ENCODE measurements around the gene SLC17A1.

The SLC17A1 gene, protein sequence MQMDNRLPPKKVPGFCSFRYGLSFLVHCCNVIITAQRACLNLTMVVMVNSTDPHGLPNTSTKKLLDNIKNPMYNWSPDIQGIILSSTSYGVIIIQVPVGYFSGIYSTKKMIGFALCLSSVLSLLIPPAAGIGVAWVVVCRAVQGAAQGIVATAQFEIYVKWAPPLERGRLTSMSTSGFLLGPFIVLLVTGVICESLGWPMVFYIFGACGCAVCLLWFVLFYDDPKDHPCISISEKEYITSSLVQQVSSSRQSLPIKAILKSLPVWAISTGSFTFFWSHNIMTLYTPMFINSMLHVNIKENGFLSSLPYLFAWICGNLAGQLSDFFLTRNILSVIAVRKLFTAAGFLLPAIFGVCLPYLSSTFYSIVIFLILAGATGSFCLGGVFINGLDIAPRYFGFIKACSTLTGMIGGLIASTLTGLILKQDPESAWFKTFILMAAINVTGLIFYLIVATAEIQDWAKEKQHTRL

DNA sequence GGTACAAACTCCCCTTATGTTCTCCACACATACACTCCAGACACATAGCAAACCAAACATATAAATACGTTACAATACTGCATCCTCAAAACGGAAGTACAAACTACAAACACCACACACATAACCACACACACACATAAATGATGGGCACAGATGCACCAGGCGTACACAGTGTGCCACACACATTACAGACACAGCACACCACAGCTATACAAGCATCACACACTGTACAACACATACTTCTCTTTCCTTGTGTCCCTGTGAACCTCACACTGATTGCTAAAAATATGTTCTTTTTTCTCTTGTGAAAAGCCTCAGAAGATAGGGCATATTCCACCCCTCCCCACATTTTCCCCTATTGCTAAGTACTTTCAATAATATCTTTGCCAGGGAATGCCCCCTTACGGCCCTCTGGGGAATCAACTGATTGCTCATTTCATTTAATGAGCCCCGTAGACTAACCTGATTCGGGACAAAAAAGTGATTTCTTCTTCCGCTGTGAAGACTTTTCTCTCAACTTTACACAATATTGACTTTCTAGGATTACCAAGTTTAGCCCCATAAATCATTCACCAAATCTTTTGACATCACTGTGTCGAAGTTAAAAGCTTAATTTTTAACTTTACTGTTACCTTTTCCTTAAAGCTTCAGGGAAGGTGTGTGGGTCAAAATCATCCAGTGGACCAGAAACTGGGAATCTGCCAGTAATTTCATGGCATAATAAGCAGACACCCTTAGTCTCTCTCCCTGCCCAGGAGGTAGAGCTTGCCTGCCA is at the start of gene SLC17A1:
Gene SLC17A1 (minus strand): TSS at position 521 of the 775 bp plus-strand sequence. CDS start 1,495 bp downstream, outside the sequence.
- Histone ChIP-seq H3K9ac (ENCODE audit: low read depth, low read length) (no peak within 1 kb of the TSS), H3K4me3 (ENCODE audit: low read depth, low read length) (no peak within 1 kb of the TSS), H3K27ac (ENCODE audit: low read depth, low read length) (no peak within 1 kb of the TSS), H3K27me3 (ENCODE audit: control insufficient read depth, insufficient read depth, low read length) (no peaks in the 10 kb centered on the region), H3K4me1 (ENCODE audit: control insufficient read depth, insufficient read depth, low read length) (no peaks in the 10 kb centered on the region), H3K9me3 (ENCODE audit: control insufficient read depth, insufficient read depth, low read length) (no peaks in the 10 kb centered on the region), H3K36me3 (ENCODE audit: control insufficient read depth, insufficient read depth, low read length) (no peaks in the 10 kb centered on the region)

DNA sequence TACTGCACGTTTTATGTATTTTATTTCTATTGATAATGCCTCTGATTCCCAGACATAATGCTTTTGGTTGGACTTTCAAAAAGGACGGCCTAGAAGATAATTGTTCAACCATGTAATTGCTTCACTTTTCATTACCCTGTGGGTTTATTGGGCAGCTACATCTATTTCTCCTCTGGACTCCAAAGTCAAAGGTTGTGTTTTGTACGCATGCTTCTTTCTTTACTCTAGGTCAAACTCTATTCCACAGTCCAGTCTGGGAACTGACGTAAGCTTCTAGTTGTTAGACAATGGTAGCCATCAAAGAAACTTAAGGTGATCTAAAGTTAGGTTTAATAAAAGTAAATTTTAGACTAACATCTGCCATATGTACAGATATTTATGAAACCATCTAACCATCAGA is 48.7 kb upstream of the SLC17A1 start:
- Histone ChIP-seq H3K27ac (ENCODE audit: low read depth, low read length) (no peak overlapping the region), H3K9ac (ENCODE audit: low read depth, low read length) (no peak overlapping the region), H3K36me3 (ENCODE audit: control insufficient read depth, insufficient read depth, low read length) (no peaks in the 10 kb centered on the region), H3K9me3 (ENCODE audit: control insufficient read depth, insufficient read depth, low read length) (no peaks in the 10 kb centered on the region), H3K27me3 (ENCODE audit: control insufficient read depth, insufficient read depth, low read length) (no peaks in the 10 kb centered on the region), H3K4me1 (ENCODE audit: control insufficient read depth, insufficient read depth, low read length) (no peaks in the 10 kb centered on the region), H3K4me3 (ENCODE audit: low read depth, low read length) (no peak overlapping the region)

DNA sequence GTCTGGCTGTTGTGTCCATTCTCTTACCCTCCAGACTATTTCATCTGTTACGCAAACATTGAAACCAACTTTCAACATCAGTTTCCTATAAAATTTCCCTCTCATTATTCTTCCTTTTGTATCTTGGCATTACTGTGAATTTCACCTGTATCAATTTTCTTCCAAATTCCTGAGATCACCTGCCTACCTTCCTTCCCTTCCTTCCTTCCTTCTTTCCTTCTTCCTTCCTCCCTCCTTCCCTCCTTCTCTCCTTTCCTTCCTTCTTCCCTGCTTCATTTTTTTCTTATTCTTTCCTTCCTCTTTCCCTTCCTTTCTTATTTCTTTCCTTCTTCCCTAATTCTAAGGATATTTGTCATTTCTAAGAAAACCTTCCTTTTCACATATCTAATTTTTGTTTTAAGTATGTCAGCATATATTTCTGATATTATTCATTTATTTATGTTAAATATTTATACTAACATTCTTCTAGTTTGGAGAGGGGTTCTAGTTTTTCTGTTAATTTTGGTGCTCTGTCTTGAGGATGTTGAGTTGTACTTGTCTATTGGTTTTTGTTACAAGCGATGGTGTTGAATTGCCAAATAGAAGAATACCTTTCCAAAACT is 47.0 kb upstream of the SLC17A1 start:
- Histone ChIP-seq H3K27ac (ENCODE audit: low read depth, low read length) (no peak overlapping the region), H3K4me1 (ENCODE audit: control insufficient read depth, insufficient read depth, low read length) (no peaks in the 10 kb centered on the region), H3K4me3 (ENCODE audit: low read depth, low read length) (no peak overlapping the region), H3K9ac (ENCODE audit: low read depth, low read length) (no peak overlapping the region), H3K36me3 (ENCODE audit: control insufficient read depth, insufficient read depth, low read length) (no peaks in the 10 kb centered on the region), H3K27me3 (ENCODE audit: control insufficient read depth, insufficient read depth, low read length) (no peaks in the 10 kb centered on the region), H3K9me3 (ENCODE audit: control insufficient read depth, insufficient read depth, low read length) (no peaks in the 10 kb centered on the region)

DNA sequence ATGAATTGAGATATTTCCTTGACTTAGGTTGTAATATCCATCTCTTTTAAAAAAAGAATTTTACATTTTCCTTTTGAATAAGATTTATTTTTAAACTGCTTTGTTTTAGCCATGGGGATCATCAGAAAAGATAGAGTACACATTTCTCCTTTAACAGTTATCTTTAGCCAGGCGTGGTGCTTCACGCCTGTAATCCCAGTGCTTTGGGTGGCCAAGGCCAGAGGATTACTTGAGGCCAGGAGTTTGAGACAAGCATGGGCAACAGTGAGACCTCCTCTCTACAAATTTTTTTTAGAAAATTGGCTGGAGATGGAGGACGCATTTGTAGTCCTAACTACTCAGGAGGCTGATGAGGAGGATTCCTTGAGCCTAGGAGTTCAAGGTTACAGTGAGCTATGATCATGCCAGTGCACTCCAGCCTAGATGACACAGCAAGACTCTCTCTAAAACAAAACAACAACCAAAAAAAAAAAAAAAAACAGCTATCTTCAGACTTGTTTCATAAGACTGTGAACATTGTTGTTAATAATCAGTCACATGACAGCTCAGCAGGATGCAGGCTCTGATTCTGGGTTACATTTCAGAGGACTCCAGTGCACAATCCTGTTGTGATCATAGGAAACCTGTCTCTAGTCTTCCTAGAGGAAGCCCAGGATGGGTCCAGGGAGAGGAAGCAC is 44.2 kb upstream of the SLC17A1 start:
- no peaks in the 10 kb centered on the region for H3K36me3 ChIP-seq (ENCODE audit: control insufficient read depth, insufficient read depth, low read length)
- H3K9me3 ChIP-seq (ENCODE audit: control insufficient read depth, insufficient read depth, low read length), result no peaks in the 10 kb centered on the region
- no peak overlapping the region for H3K9ac ChIP-seq (ENCODE audit: low read depth, low read length)
- H3K27me3 ChIP-seq (ENCODE audit: control insufficient read depth, insufficient read depth, low read length), result no peaks in the 10 kb centered on the region
- H3K4me3 ChIP-seq (ENCODE audit: low read depth, low read length), result no peak overlapping the region
- H3K27ac ChIP-seq (ENCODE audit: low read depth, low read length), result no peak overlapping the region
- no peaks in the 10 kb centered on the region for H3K4me1 ChIP-seq (ENCODE audit: control insufficient read depth, insufficient read depth, low read length)

DNA sequence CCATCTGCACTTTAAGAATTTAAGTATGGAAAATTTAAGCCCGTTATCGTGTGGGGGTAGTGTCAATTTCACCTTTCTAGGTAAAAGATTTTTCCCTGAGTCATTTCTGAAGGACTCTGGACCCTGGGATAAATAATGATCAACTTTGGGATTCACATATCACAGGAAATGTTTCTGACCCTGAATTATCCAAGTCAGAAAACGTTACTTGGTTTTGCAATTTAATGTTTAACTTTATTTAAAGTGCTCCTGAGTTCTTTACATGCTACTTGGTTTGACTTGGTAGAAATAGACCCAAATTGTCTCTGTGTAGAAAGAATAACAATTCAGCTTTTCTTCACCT is 43.7 kb upstream of the SLC17A1 start:
- Histone ChIP-seq H3K4me1 (ENCODE audit: control insufficient read depth, insufficient read depth, low read length) (no peaks in the 10 kb centered on the region), H3K27me3 (ENCODE audit: control insufficient read depth, insufficient read depth, low read length) (no peaks in the 10 kb centered on the region), H3K9me3 (ENCODE audit: control insufficient read depth, insufficient read depth, low read length) (no peaks in the 10 kb centered on the region), H3K4me3 (ENCODE audit: low read depth, low read length) (no peak overlapping the region), H3K36me3 (ENCODE audit: control insufficient read depth, insufficient read depth, low read length) (no peaks in the 10 kb centered on the region), H3K9ac (ENCODE audit: low read depth, low read length) (no peak overlapping the region), H3K27ac (ENCODE audit: low read depth, low read length) (no peak overlapping the region)

DNA sequence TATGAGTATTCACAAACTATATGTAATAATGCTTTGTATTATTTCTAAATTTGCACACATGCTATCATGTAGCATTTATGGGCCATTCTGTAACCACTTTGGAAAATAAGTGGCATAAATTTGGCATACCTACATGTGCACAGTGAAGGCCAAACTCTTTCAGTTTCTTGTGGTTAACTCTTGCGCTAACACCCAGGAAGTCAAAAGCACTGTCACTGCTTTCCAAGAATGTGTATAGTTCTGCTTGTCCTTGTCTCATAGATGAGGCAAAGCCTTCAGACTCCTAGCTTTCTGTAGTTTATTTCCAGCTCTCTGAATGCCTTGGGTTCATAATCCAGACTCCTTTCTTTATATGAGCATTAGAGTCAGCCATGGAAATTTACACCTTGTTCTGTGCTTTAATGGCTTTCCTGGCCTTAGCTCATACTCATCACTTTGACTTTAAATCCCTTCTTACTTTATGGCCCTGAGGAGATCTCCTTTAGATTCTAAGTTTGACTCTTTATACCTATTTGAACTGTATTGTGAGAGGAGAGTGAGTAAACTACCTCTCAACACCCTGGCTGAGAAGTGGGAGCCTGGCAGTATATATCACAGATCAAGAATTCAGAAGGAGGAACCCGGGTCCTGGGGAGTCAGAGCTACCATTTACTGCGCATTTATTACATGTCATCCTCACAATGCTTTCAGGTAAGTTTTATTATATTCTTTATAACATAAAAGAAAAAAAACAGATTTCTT is 43.1 kb upstream of the SLC17A1 start:
- Histone ChIP-seq H3K27me3 (ENCODE audit: control insufficient read depth, insufficient read depth, low read length) (no peaks in the 10 kb centered on the region), H3K36me3 (ENCODE audit: control insufficient read depth, insufficient read depth, low read length) (no peaks in the 10 kb centered on the region), H3K9ac (ENCODE audit: low read depth, low read length) (no peak overlapping the region), H3K9me3 (ENCODE audit: control insufficient read depth, insufficient read depth, low read length) (no peaks in the 10 kb centered on the region), H3K4me3 (ENCODE audit: low read depth, low read length) (no peak overlapping the region), H3K4me1 (ENCODE audit: control insufficient read depth, insufficient read depth, low read length) (no peaks in the 10 kb centered on the region), H3K27ac (ENCODE audit: low read depth, low read length) (no peak overlapping the region)

DNA sequence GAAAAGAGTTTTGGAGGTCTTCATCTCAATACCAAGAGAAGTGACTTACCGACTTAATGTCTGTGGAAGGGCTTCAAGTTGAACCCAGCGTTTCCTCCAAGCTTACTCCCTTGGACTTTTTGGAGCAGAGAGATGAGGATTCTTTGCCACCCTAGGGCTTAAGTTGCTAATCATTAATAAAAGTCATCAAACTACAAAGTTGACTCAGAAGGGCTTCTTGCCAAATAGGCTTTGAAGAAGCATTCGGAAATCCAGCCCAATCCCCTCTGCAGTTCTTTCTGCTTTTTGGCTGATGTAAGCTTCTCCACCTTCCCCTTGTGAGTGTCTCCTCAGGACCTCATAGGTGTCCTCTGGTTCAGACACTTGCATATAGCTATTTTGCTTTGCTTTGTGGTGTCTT is 42.3 kb upstream of the SLC17A1 start, which contains the start of gene SLC17A3:
Gene SLC17A3 (minus strand): TSS at position 126 of the 400 bp plus-strand sequence. CDS start 5,856 bp downstream, outside the sequence.
- H3K27me3 ChIP-seq (ENCODE audit: control insufficient read depth, insufficient read depth, low read length), result no peaks in the 10 kb centered on the region
- H3K27ac ChIP-seq (ENCODE audit: low read depth, low read length), result no peak within 1 kb of the TSS
- H3K9me3 ChIP-seq (ENCODE audit: control insufficient read depth, insufficient read depth, low read length), result no peaks in the 10 kb centered on the region
- no peaks in the 10 kb centered on the region for H3K4me1 ChIP-seq (ENCODE audit: control insufficient read depth, insufficient read depth, low read length)
- H3K4me3 ChIP-seq (ENCODE audit: low read depth, low read length), result no peak within 1 kb of the TSS
- H3K36me3 ChIP-seq (ENCODE audit: control insufficient read depth, insufficient read depth, low read length), result no peaks in the 10 kb centered on the region
- H3K9ac ChIP-seq (ENCODE audit: low read depth, low read length), result no peak within 1 kb of the TSS

DNA sequence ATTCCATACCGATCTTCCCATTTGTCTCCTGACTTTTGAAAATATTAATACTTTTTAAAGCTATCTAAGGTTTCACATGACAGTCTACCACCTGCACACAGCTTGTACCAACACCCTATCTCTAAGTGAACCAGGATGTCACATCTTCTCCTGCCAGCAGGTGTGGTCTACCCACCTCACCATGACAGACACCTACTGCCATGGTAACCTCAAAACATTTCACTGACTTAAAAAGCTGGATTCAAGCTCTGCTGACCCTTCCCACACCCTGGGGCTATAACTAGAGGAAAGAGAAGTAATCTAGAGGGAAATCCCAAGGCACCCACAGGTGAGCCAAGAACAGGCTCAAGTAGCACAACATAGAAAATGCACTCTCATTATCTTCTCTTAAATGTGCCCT is 41.0 kb upstream of the SLC17A1 start:
- Histone ChIP-seq H3K9ac (ENCODE audit: low read depth, low read length) (no peak overlapping the region), H3K27ac (ENCODE audit: low read depth, low read length) (no peak overlapping the region), H3K27me3 (ENCODE audit: control insufficient read depth, insufficient read depth, low read length) (no peaks in the 10 kb centered on the region), H3K4me3 (ENCODE audit: low read depth, low read length) (no peak overlapping the region), H3K36me3 (ENCODE audit: control insufficient read depth, insufficient read depth, low read length) (no peaks in the 10 kb centered on the region), H3K4me1 (ENCODE audit: control insufficient read depth, insufficient read depth, low read length) (no peaks in the 10 kb centered on the region), H3K9me3 (ENCODE audit: control insufficient read depth, insufficient read depth, low read length) (no peaks in the 10 kb centered on the region)

DNA sequence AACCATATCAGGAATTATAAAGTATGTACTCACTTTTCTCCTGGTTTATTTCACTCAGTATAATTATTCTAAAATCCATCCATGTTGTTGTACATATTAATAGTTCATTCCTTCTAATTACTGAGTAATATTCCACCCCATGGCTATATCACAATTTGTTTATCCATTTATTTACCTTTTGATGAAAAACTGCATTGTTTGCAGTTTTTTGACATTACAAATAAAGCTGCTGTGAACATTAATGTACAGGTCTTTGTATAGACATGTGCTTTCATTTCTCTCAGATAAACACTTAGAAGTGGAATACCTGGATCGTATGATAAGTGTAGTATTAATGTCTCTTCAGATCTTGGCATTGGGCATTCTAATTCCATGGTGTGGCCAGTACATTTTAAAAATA is 38.0 kb upstream of the SLC17A1 start:
- Histone ChIP-seq H3K27me3 (ENCODE audit: control insufficient read depth, insufficient read depth, low read length) (no peaks in the 10 kb centered on the region), H3K9me3 (ENCODE audit: control insufficient read depth, insufficient read depth, low read length) (no peaks in the 10 kb centered on the region), H3K4me3 (ENCODE audit: low read depth, low read length) (no peak overlapping the region), H3K36me3 (ENCODE audit: control insufficient read depth, insufficient read depth, low read length) (no peaks in the 10 kb centered on the region), H3K9ac (ENCODE audit: low read depth, low read length) (no peak overlapping the region), H3K27ac (ENCODE audit: low read depth, low read length) (no peak overlapping the region), H3K4me1 (ENCODE audit: control insufficient read depth, insufficient read depth, low read length) (no peaks in the 10 kb centered on the region)

DNA sequence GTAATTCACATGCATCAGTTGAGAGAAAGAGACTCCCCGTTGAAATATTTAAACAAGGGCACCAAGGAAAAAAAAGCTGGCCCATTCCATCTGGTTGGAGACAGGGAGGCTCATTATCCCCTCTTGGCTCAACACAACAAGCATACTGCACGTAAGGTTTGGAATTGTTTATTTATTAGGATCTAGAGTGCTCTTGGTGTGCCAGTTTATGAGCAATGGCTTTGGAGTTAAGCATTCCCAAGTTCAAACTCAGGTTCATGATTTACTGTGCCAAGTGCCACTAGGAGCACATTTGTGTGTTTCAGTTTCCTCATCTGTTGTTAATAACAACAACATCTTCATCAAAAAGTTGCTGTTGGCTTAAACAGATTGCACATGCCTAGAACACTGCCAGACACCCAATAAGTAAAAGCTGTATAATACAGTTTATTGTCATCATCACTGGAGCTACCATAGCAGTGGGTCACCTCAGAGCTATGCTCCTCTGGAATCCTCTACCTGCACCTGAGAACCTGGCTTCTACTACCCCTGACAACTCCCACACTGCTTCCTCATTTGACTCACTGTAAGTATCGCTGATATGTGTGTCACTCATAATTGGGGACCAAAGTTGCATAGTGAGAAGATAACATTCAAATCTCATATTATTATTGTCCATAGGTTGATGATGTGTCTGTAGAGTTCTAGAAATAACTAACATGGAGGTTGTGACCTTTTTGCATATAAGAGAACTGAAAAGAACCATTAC is 36.8 kb upstream of the SLC17A1 start:
- no peaks in the 10 kb centered on the region for H3K9me3 ChIP-seq (ENCODE audit: control insufficient read depth, insufficient read depth, low read length)
- no peaks in the 10 kb centered on the region for H3K4me1 ChIP-seq (ENCODE audit: control insufficient read depth, insufficient read depth, low read length)
- no peak overlapping the region for H3K27ac ChIP-seq (ENCODE audit: low read depth, low read length)
- H3K4me3 ChIP-seq (ENCODE audit: low read depth, low read length), result no peak overlapping the region
- no peaks in the 10 kb centered on the region for H3K36me3 ChIP-seq (ENCODE audit: control insufficient read depth, insufficient read depth, low read length)
- H3K27me3 ChIP-seq (ENCODE audit: control insufficient read depth, insufficient read depth, low read length), result no peaks in the 10 kb centered on the region
- no peak overlapping the region for H3K9ac ChIP-seq (ENCODE audit: low read depth, low read length)
